Measurements from ENCODE around the gene LRRC8B.
"Not testable (repeated sequence)": the region's sequence is repeated elsewhere in the genome, so short reads cannot be mapped to it uniquely, and the experiment has no call there.

The LRRC8B gene

DNA sequence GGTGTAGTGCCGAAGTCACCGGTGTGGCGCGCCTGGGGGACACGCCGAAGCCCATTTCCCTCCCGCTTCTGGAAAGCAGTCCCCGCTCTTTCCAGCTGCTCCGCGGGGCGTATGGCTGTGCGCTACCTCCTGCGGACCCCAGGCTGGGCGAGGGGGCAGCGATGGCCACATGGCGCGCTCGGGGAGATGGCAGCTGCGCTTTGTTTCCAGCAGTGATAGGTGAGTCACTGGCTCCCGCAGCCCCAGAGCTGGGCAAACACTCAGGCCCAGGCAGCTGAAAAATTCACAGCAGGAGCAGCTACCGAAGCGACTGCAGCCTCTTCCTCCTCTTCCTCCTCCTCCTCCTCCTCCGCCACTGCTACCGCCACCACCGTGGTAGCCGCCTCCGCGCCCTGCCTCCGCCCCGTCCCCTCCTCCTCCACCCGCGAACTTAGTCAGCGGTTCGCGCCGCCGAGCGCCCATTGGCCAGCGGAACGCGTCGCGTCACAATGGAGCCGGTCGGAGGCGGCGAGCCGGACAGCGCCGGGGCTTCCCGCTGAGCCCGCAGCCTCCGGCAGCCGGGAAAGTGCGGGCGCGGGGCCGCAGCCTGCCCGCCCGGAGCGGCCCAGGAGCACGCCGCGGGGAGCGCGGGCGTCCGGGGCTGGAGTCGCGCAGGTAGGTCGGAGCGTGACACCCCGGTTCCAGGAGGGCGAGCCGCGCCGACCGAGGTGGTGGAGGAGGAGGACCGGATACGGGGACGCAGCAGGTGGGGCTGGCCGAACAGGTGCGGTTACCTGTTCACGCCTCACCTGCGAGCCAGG lies at the start of gene LRRC8B:
Gene LRRC8B (plus strand): TSS at position 461 of the 800 bp plus-strand sequence. CDS start 57,822 bp downstream, outside the sequence.
- peak; percentile 58 for DNase-seq (ENCODE audit: low read depth)

DNA sequence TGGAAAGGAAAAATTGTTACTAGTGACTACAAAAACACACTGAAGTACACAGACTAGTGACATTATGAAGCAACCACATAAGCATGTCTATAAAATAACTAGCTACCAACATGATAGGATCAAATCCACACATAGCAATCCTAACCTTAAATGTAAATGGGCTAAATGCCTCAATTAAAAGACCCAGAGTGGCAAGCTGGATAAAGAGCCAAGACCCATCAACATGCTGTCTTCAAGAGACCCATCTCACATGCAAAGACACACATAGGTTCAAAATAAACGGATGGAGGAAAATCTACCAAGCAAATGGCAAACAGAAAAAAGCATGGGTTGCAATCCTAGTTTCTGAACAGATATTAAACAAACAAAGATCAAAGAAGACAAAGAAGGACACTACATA lies 49.4 kb upstream of the LRRC8B start:
- no peak for DNase-seq (ENCODE audit: low read depth)

DNA sequence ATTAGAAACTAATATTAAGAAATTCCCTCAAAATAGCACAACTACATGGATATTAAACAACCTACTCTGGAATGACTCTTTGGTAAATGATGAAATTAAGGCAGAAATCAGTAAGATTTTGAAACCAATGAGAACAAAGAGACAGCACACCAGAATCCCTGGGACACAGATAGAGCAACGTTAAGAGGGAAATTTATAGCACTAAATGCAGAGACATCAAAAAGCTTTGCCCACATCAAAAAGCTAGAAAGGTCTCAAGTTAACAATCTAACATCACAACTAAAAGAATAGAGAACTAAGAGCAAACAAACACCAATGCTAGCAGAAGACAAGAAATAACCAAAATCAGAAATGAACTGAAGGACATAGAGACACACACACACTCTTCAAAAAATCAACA lies 48.6 kb upstream of the LRRC8B start:
- DNase-seq (ENCODE audit: low read depth): no peak

DNA sequence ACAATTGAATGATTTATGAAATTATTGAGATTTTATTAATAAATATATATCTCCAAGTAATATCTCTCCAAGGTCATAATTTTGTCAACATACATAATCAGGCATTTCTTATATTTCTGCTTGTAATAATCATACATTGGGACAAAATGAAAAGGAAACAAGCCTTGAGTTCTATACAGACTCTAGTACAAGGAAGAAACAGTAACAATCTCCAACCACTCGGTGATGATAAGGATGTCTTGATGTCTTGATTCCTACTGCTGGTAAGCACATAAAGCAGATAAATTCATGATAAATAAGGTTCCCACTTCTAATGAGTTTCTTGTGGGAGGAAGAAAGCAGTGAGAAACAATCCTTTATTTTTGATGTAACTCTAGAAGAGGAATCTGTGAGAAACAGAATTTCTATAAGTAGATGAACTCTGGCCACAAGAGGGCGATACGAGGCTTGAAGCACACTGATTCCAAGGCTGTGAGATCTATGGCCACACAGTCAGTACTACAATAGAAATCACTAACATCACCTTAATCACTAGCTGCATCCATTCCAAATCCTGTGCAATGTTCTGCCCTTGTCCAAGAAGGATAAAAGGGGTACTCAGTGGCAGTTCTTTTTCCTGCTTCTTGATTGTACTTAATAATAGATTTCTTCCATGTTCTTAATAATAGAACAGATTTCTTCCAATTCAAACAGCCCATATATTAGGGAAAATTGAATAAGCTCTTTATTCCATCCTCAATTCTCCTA lies 41.4 kb upstream of the LRRC8B start:
- DNase-seq (ENCODE audit: low read depth): peak; percentile 62

DNA sequence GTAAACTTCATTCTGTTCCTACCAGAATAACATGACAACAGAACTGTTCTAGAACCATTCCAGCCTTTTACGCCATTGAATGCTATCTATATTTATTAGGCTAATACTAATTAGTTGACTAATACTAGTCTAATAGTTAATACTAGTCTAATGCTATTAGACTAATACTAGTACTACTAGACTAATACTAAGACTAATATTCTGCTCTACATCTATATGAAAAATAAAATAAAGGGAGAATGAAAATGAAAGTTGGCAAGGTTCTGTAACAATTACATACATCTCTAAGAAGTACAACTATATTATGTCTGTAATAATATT lies 40.9 kb upstream of the LRRC8B start:
- no peak for DNase-seq (ENCODE audit: low read depth)

DNA sequence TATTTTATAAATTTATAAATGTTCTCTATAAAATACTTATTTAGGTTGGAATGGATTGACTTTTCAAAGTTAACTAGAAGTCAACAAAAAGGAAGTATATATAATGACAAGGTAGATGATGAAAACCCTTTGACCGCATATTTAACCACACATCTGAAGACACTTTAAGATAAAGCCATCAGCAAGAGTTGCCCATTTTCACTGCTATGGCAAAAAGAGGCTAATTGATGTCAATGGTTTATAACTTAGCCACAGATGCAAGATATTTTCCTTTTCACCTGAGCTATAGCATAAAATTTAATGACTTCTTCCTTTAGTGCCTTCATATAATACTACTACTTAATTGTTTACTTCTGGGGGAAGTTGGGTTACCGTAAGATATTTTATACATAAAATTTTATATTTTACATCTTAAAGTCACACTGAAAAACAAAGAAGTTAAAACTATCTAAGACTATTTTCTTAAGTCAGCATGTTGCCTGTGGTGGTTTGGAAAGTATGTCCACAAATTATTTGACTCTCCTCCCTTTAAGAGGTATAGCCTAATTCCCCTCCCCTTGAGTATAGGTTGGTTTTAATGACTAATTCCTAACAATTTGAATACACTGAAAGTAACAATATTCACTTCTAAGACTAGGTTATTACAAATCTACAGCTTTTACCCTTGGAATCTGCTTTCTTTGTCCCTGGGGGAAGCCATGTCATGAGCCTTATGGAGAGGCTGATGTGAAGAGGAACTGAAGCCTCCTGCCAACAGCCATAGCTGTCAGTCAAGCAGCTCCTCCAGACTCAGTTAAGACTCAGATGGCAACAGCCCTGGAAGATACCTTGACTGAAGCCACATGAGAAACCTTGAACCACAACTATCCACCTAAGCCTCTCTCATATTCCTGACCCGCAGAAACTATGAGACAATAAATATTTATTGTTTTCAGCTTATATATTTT lies 40.3 kb upstream of the LRRC8B start:
- no peak for DNase-seq (ENCODE audit: low read depth)

DNA sequence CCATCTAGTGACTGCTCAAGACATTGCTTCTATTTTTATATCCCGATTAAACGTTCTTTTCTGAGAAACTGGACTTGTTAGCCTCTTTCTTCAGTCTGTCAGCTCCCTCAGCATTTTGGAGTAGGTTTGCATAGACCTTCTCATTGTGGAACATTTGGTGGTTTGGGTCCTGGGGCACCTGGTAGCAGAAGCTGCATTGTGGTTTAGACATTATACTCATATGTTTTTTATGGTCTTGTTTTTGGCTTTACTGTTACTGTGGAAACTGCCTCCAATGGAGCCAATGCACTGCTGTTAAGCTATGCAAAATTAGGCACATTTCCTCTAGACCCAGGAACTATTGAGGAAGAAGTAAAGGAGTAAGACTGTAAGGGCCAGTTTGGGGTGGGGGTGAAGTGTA lies 36.7 kb upstream of the LRRC8B start:
- no peak for DNase-seq (ENCODE audit: low read depth)

DNA sequence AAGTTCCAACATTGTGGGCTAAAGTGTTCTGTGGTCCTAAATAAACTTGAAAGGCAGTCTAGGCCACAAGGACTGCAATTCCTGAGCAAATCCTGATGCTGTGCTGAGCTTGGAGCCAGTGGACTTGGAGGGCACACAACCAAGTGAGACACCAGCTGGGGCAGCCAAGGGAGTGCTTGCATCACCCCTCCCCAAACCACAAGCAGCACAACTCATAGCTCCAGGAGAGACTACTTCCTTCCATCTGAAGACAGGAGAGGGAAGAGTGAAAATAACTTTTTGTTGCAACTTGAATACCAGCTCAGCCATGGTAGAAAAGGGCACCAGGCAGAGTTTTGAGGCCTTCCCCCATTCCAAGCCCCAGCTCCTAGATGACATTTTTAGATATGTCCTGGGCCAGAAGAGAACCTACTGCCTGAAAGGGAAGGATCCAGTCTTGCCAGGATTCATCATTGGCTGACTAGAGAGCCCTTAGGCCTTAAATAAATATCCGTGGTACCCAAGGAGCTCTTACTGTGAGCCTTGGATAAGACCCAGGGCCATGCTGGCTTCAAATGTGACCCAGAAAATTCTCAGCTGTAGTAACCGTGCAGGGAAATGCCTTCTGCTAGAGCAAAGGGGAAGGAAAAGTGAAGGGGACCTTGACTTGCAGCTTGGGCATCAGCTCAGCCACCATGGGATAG lies 35.4 kb upstream of the LRRC8B start:
- no peak for DNase-seq (ENCODE audit: low read depth)

DNA sequence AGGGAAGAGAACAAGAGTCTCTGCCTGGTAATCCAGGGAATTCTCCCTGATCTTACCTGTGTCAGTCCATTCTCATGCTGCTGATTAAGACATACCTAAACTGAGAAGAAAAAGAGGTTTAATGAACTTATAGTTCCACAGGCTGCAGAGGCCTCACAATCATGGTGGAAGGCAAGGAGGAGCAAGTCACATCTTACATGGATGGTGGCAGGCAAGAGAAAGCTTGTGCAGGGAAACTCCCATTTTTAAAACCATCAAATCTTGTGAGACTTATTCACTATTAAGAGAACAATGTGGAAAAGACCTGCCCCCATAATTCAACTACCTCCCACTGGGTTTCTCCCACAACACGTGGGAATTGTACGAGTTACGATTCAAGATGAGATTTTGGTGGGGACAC lies 34.2 kb upstream of the LRRC8B start:
- no peak for DNase-seq (ENCODE audit: low read depth)

DNA sequence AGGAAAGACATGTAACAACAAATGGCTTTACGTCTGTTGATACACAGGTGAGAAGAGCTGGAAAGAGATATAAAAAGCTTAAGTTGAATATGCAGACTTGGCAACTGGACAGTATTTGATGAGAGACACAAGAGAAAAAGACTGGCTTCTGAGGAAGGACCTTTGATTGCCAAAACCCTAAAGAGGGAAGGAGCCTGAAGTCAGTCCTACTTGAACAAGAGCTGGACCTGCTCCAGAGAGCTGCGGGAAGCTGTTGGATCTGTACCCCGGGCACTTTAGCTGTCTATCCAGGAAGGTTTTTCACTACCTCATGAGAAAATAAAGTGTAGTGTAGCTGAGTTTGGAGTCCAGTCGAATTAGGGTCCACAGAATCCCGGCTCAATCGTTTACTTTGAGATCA lies 25.3 kb upstream of the LRRC8B start:
- DNase-seq (ENCODE audit: low read depth): no peak

DNA sequence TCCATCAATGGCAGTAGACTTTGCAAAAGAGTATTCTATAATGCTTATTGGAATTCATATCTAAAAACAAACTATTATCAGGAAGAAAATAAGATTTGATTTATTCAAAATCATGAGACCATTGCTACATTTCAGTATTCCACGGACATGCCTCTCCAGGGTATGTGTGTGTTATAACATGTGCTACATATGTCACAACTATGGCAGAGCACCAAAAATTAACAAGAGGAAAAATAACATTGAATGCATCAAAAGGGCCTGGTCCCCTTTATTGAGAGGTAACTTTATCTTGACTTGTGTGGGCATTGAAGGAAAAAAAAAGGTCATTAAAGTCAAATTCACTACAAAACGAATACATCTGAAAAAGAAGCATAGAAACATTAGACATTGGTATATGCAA lies 22.6 kb upstream of the LRRC8B start:
- no peak for DNase-seq (ENCODE audit: low read depth)

DNA sequence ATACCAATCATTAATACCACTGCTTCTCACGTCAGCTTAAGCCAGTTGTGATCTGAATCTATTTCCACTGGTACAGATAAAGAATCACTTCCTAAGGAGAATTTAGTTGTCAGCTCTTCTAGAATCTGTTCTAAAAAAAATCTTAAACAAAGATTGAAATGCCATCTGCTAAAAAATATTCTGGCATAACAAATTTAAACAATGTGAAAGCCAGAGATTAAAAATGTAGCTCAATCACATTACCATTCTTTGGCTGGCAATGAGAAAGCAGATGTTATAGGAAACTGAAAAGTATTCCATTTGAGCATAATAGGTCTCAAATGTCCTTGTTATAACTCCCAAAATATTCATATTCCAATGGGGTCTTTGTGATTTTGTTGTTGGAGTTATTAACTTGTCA lies 21.7 kb upstream of the LRRC8B start:
- no peak for DNase-seq (ENCODE audit: low read depth)

DNA sequence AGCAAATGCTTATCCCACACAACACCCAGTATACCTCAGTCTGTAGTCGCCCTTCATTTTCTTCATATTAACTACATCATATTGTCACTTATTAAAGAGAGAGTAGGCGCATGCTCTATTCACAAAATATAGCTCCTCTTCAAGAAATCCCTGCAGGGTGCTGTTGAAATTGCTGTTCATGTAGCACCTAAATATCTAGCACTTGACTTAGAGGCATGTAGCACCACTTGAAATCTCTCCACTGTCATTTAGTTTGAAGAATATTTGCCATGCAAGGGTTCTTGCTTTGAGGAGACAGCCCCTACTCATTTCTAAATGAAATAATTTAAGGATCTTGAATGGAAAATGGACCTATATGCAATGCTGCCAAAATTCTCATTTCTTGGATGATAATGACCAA lies 20.9 kb upstream of the LRRC8B start:
- no peak for DNase-seq (ENCODE audit: low read depth)

DNA sequence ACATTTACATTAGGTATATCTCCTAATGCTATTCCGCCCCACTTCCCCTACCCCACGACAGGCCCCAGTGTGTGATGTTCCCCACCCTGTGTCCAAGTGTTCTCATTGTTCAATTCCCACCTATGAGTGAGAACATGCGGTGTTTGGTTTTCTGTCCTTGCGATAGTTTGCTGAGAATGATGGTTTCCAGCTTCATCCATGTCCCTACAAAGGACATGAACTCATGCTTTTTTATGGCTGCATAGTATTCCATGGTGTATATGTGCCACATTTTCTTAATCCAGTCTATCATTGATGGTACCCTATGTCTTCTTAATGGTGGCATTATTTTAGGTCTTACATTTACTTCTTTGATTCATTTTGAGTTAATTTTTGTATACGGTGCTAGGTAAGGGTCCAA lies 14.6 kb upstream of the LRRC8B start:
- DNase-seq (ENCODE audit: low read depth): not testable (repeated sequence)

DNA sequence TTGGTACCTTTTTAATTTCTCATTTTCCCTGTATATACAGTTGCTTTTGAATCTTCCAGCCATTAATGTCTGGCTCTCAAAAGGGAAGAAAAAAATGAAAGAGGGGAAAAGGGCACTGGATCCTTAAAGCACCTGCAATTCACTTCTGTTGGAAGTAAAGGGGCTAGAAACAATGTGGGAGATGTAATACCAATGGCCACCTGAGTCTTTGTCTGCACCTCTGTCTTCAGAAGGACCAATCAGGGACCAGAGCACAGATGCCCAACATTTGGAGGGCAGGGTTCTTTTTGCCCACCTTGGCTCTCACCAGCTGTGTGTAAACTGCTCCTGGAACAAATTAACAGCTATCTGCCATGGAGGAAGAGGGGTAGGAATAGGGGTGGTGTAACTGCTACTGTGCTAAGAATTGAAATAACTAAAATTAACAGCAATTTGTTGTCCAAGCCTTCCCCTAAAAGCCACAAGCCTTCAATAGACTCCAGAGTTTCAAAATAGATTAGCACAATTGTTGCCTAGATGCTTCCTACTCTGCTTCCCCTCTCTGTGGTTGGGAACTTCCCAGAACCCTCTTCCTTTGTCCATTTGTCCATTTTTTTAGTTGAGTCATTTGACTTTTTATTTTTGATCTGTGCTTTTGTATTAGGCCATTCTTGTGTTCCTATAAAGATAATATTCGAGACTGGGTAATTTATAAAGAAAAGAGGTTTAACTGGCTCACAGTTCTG lies 11.5 kb upstream of the LRRC8B start:
- no peak for DNase-seq (ENCODE audit: low read depth)

DNA sequence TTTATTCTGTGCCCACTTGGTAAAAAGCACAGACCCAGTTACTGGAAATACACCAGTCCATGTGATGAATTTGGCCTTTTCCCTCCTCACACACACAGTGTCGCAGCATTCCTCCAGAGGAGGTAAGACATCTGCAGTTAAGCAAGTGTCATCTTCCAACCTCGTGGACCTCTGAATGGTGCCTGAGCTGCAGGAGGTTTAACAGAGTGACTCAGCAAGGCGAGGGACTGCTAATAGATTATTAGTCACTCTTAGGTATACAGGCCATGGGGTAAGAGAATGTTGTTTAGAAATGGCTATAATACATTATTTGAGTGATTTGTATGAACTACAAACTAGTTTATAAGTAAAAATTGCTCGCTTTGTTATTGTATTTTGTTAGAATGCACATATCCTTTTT lies 8.6 kb upstream of the LRRC8B start:
- no peak for DNase-seq (ENCODE audit: low read depth)

DNA sequence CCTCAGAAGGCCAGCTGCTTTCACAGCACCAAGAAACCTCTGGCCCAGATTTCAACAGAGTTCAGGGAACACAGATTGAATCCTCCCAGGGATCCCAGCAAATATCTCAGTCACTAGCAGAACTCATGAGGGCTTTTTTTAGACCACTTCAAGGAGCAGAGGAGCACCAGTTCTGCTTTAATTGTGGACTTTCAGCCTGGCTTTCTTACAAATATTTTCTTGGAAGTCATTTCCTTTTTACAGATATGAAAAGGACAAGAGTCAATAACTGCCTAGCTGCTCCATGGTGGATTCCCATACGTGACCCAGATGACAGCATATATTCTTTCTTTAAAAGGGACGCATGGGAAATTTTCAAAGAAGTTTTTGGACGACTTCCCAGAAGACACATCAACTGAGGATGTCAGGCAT lies 6.4 kb upstream of the LRRC8B start:
- DNase-seq (ENCODE audit: low read depth): no peak

DNA sequence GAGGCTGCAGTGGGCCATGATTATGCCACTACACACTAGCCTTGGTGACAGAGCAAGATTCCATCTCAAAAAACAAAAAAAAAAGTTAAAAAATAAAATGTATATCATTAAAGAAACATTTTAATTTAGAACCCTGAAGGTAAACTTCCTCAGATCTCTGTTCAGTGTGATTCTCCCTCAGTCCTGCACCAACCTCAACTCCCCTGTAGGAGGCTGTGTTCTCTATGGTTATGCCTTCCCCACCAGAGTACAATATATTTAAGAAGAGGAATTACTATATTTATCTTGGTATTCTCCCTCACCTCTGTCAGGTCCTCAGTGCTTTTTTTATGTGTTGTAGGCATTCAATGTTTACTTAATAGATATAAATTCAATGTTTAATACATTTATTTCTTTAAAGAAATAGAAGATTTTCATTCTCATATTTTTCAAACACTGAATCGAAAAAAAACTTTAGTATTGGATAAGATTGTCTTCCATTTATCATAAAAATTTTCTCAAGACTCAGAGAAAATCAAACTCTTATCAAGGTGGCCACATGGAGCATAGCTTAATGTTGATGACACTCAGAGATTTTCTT lies 4.8 kb upstream of the LRRC8B start:
- DNase-seq (ENCODE audit: low read depth): no peak

DNA sequence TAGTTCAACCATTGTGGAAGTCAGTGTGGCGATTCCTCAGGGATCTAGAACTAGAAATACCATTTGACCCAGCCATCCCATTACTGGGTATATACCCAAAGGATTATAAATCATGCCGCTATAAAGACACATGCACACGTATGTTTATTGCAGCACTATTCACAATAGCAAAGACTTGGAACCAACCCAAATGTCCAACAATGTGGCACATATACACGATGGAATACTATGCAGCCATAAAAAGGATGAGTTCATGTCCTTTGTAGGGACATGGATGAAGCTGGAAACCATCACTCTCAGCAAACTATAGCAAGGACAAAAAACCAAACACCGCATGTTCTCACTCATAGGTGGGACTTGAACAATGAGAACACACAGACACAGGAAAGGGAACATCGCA lies 2.7 kb upstream of the LRRC8B start:
- DNase-seq (ENCODE audit: low read depth): not testable (repeated sequence)

DNA sequence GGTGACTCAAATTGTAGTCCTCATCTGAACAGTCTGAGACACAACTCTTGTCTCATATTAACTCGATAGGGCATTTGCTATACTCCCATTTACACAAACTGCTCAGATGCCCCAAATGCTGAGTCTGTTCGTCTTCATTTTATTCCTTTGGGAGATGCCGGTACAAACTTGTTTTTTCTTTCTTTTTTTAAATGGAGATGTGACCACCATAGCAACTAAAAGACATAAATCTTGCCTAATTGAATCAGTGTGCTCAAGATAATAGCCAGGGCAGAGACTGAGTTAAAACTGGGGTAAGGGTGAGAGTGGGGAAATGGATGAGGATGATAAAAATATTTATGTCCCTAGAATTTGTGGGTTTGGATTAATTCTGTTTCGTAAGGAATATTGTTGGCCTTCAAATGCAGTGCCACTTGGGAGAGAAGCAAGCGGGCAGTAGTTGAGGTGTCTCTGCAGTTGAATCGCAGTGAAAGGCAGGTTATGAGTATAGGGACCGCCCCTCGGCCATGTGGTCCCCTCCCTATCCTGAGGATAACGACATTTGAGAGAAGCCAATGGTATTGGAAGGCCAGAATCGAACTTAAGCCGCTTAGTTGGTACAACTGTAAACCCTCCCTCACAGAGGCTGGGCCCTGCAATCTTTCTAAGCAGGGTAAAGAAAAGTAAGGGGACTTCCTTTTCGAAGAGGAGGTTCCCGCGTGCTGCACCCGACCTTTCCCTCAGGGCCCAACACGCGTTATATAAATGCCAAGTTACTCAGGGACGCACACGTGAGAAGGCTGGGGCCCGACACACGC lies 859 bp upstream of the LRRC8B start:
- DNase-seq (ENCODE audit: low read depth): no peak

All from HS-27A (cell line).